Measurements from ENCODE around the gene ZNF322. TPM values are rescaled to one million over a fixed set of nuclear protein-coding genes. Genes with fewer than 3 reads are reported as not detected.
"Not testable (repeated sequence)": the region's sequence is repeated elsewhere in the genome, so short reads cannot be mapped to it uniquely, and the experiment has no call there.

ZNF322 gene
- total and polyA plus RNA-seq, 3 experiments from 2014 or later, result 9.9 to 15.2 (median 13.7) TPM

- CTCF ChIA-PET; H3K4me3 ChIP-seq (ENCODE audit: low read length); DNase-seq; H3K36me3 Mint-ChIP-seq; H3K27ac Mint-ChIP-seq; H3K4me1 Mint-ChIP-seq; POLR2A ChIA-PET; H3K9me3 Mint-ChIP-seq; H3K36me3 ChIP-seq (ENCODE audit: insufficient read depth, low read length); H3K4me1 ChIP-seq (ENCODE audit: insufficient read depth, low read length); H3K4me3 Mint-ChIP-seq; H3K27ac ChIP-seq (ENCODE audit: low read depth, low read length); H3K27me3 ChIP-seq (ENCODE audit: insufficient read depth, low read length, poor library complexity, severe bottlenecking); H3K27me3 Mint-ChIP-seq; H3K9me3 ChIP-seq (ENCODE audit: low read length): not testable (repeated sequence)
These were observed 13.7 kb upstream of the ZNF322 start for GRCh38 chr6:26673287-26673686.

GRCh38 chr6:26670558-26670957, 11.0 kb upstream of the ZNF322 start:
- H3K27ac ChIP-seq (ENCODE audit: low read depth, low read length); H3K4me1 Mint-ChIP-seq; POLR2A ChIA-PET; DNase-seq; H3K27me3 ChIP-seq (ENCODE audit: insufficient read depth, low read length, poor library complexity, severe bottlenecking); H3K36me3 ChIP-seq (ENCODE audit: insufficient read depth, low read length); CTCF ChIA-PET; H3K27ac Mint-ChIP-seq; H3K9me3 ChIP-seq (ENCODE audit: low read length); H3K9me3 Mint-ChIP-seq; H3K4me3 Mint-ChIP-seq; H3K36me3 Mint-ChIP-seq; H3K4me3 ChIP-seq (ENCODE audit: low read length); H3K4me1 ChIP-seq (ENCODE audit: insufficient read depth, low read length): not testable (repeated sequence)
- H3K27me3 Mint-ChIP-seq, result peaks cover 0 to 18% of the 10 kb centered on the region in 2 donors

GRCh38 chr6:26670003-26670402, 10.5 kb upstream of the ZNF322 start:
- H3K4me3 Mint-ChIP-seq, result not testable (repeated sequence)

GRCh38 chr6:26660000-26660361, 435 bp upstream of the ZNF322 start:
- H3K9me3 Mint-ChIP-seq, result no peaks in the 10 kb centered on the region
- POLR2A ChIA-PET, result interaction anchor here (0.5 to 0.6 kb wide), 2 partner anchors 442 to 617 kb away, joined by 3 read pairs; no protein-coding TSS in a partner anchor
- peaks cover 10 to 25% (median 11%) of the 10 kb centered on the region in 3 donors for H3K36me3 Mint-ChIP-seq
- H3K4me1 Mint-ChIP-seq, result peaks cover 27 to 43% (median 43%) of the 10 kb centered on the region in 3 donors
- H3K4me3 ChIP-seq (ENCODE audit: low read length), result peak overlapping the region; percentile 94
- peak overlapping the region; percentile 52 for H3K27ac ChIP-seq (ENCODE audit: low read depth, low read length)
- no peaks in the 10 kb centered on the region for H3K27me3 ChIP-seq (ENCODE audit: insufficient read depth, low read length, poor library complexity, severe bottlenecking)
- H3K9me3 ChIP-seq (ENCODE audit: low read length), result no peaks in the 10 kb centered on the region
- H3K27me3 Mint-ChIP-seq, result peaks cover 2 to 29% of the 10 kb centered on the region in 2 donors
- CTCF ChIA-PET, result no interaction called here
- no peaks in the 10 kb centered on the region for H3K36me3 ChIP-seq (ENCODE audit: insufficient read depth, low read length)
- peaks cover 17% of the 10 kb centered on the region for H3K4me1 ChIP-seq (ENCODE audit: insufficient read depth, low read length)
- peak overlapping the region in 6 of 8 donors; percentile 29 to 96 (median 44) for H3K27ac Mint-ChIP-seq
- peak in 1 of 5 donors; percentile 0 for DNase-seq
- H3K4me3 Mint-ChIP-seq, result peak overlapping the region; percentile 71 to 97 (median 86)

More at GRCh38 chr6:26670003-26670402, 10.5 kb upstream of the ZNF322 start:
- H3K36me3 ChIP-seq (ENCODE audit: insufficient read depth, low read length); H3K9me3 ChIP-seq (ENCODE audit: low read length); DNase-seq; H3K27ac Mint-ChIP-seq; H3K27me3 ChIP-seq (ENCODE audit: insufficient read depth, low read length, poor library complexity, severe bottlenecking); H3K4me3 ChIP-seq (ENCODE audit: low read length); H3K27ac ChIP-seq (ENCODE audit: low read depth, low read length); H3K9me3 Mint-ChIP-seq; H3K4me1 ChIP-seq (ENCODE audit: insufficient read depth, low read length); CTCF ChIA-PET; POLR2A ChIA-PET; H3K4me1 Mint-ChIP-seq; H3K36me3 Mint-ChIP-seq: not testable (repeated sequence)
- H3K27me3 Mint-ChIP-seq, result peaks cover 0 to 23% of the 10 kb centered on the region in 2 donors

GRCh38 chr6:26657256-26657655, 2.3 kb downstream of the ZNF322 start:
- Histone ChIP-seq H3K36me3 (ENCODE audit: insufficient read depth, low read length) (no peaks in the 10 kb centered on the region), H3K27ac (ENCODE audit: low read depth, low read length) (no peak overlapping the region), H3K27me3 (ENCODE audit: insufficient read depth, low read length, poor library complexity, severe bottlenecking) (no peaks in the 10 kb centered on the region), H3K9me3 (ENCODE audit: low read length) (no peaks in the 10 kb centered on the region), H3K4me1 (ENCODE audit: insufficient read depth, low read length) (peaks cover 17% of the 10 kb centered on the region), H3K4me3 (ENCODE audit: low read length) (no peak overlapping the region)
- peaks cover 0 to 8% of the 10 kb centered on the region in 2 donors for H3K27me3 Mint-ChIP-seq
- ChIA-PET POLR2A (no interaction called here), CTCF (interaction anchor here (1.1 kb wide), 1 partner anchor 37 kb away, joined by 3 read pairs; no protein-coding TSS in a partner anchor)
- no peaks in the 10 kb centered on the region for H3K9me3 Mint-ChIP-seq
- H3K36me3 Mint-ChIP-seq, result peaks cover 23 to 44% (median 27%) of the 10 kb centered on the region in 3 donors
- H3K27ac Mint-ChIP-seq, result peak overlapping the region in 1 of 8 donors; percentile 85
- no peak for DNase-seq
- peak overlapping the region in 3 of 7 donors; percentile 11 to 87 (median 79) for H3K4me3 Mint-ChIP-seq
- peaks cover 33 to 60% (median 56%) of the 10 kb centered on the region in 3 donors for H3K4me1 Mint-ChIP-seq

- no peak overlapping the region for H3K4me3 ChIP-seq (ENCODE audit: low read length)
- H3K9me3 ChIP-seq (ENCODE audit: low read length), result no peaks in the 10 kb centered on the region
- CTCF ChIA-PET, result no interaction called here
- no peak overlapping the region for H3K27ac Mint-ChIP-seq
- POLR2A ChIA-PET, result no interaction called here
- no peak overlapping the region for H3K27ac ChIP-seq (ENCODE audit: low read depth, low read length)
- no peaks in the 10 kb centered on the region for H3K27me3 Mint-ChIP-seq
- H3K36me3 Mint-ChIP-seq, result peaks cover 36 to 70% (median 58%) of the 10 kb centered on the region in 3 donors
- H3K4me1 ChIP-seq (ENCODE audit: insufficient read depth, low read length), result peaks cover 8% of the 10 kb centered on the region
- no peaks in the 10 kb centered on the region for H3K27me3 ChIP-seq (ENCODE audit: insufficient read depth, low read length, poor library complexity, severe bottlenecking)
- no peak for DNase-seq
- no peaks in the 10 kb centered on the region for H3K36me3 ChIP-seq (ENCODE audit: insufficient read depth, low read length)
- H3K4me3 Mint-ChIP-seq, result no peak overlapping the region
- peaks cover 35 to 60% (median 48%) of the 10 kb centered on the region in 3 donors for H3K4me1 Mint-ChIP-seq
- H3K9me3 Mint-ChIP-seq, result peaks cover 9 to 17% (median 12%) of the 10 kb centered on the region in 5 donors
These were observed 6.5 kb downstream of the ZNF322 start for GRCh38 chr6:26653007-26653406.

GRCh38 chr6:26651133-26651781, 8.3 kb downstream of the ZNF322 start:
- no peak for DNase-seq
- Histone ChIP-seq H3K4me3 (ENCODE audit: low read length) (no peak overlapping the region), H3K27ac (ENCODE audit: low read depth, low read length) (no peak overlapping the region), H3K27me3 (ENCODE audit: insufficient read depth, low read length, poor library complexity, severe bottlenecking) (no peaks in the 10 kb centered on the region), H3K4me1 (ENCODE audit: insufficient read depth, low read length) (no peaks in the 10 kb centered on the region), H3K9me3 (ENCODE audit: low read length) (no peaks in the 10 kb centered on the region), H3K36me3 (ENCODE audit: insufficient read depth, low read length) (no peaks in the 10 kb centered on the region)
- Mint-ChIP-seq H3K4me1 (peaks cover 28 to 47% (median 38%) of the 10 kb centered on the region in 3 donors), H3K36me3 (peaks cover 31 to 65% (median 61%) of the 10 kb centered on the region in 3 donors), H3K27me3 (no peaks in the 10 kb centered on the region), H3K27ac (no peak overlapping the region), H3K4me3 (no peak overlapping the region), H3K9me3 (peaks cover 9 to 17% (median 16%) of the 10 kb centered on the region in 5 donors)
- CTCF ChIA-PET, result no interaction called here
- POLR2A ChIA-PET, result no interaction called here

GRCh38 chr6:26646074-26646473, 13.5 kb downstream of the ZNF322 start:
- CTCF ChIA-PET, result no interaction called here
- Mint-ChIP-seq H3K4me3 (no peak overlapping the region), H3K36me3 (peaks cover 44 to 78% (median 63%) of the 10 kb centered on the region in 3 donors), H3K27me3 (no peaks in the 10 kb centered on the region), H3K4me1 (peaks cover 9 to 15% (median 10%) of the 10 kb centered on the region in 3 donors), H3K27ac (no peak overlapping the region), H3K9me3 (peaks cover 11 to 36% (median 32%) of the 10 kb centered on the region in 5 donors)
- no peaks in the 10 kb centered on the region for H3K4me1 ChIP-seq (ENCODE audit: insufficient read depth, low read length)
- H3K36me3 ChIP-seq (ENCODE audit: insufficient read depth, low read length), result peaks cover 14% of the 10 kb centered on the region
- peaks cover 4% of the 10 kb centered on the region for H3K9me3 ChIP-seq (ENCODE audit: low read length)
- no peak overlapping the region for H3K4me3 ChIP-seq (ENCODE audit: low read length)
- POLR2A ChIA-PET, result no interaction called here
- no peak overlapping the region for H3K27ac ChIP-seq (ENCODE audit: low read depth, low read length)
- DNase-seq, result no peak
- no peaks in the 10 kb centered on the region for H3K27me3 ChIP-seq (ENCODE audit: insufficient read depth, low read length, poor library complexity, severe bottlenecking)

Measured in CD8-positive, alpha-beta memory T cell (primary cell).